A673 (cell line): ENCODE data around the gene R3HDM4.

Source experiments
- EZH2 ChIP-seq: fragments of 200-600 bp; sonication (generic); IDR thresholded peaks from 2 replicates; pipeline ENCODE4 v1.6.1; 2017; ENCODE audit warnings: borderline replicate concordance, low read depth, mild to moderate bottlenecking, mixed read lengths, antibody characterized with exemption, low read length; ENCODE audit not compliant: poor library complexity, severe bottlenecking
- TF ChIP-seq, protein P1 (sequence below): fragments of 300-800, 200-600 bp; sonication (generic); conservative IDR thresholded peaks from 2 replicates; pipeline ENCODE4 v1.5.1; 2017; ENCODE audit warnings: low read depth, mild to moderate bottlenecking, antibody characterized with exemption, low read length, moderate library complexity, mixed read lengths

GRCh38 chr19:956766-957440 lies 43.9 kb upstream of the R3HDM4 start:
- TF ChIP-seq, protein P1, sequence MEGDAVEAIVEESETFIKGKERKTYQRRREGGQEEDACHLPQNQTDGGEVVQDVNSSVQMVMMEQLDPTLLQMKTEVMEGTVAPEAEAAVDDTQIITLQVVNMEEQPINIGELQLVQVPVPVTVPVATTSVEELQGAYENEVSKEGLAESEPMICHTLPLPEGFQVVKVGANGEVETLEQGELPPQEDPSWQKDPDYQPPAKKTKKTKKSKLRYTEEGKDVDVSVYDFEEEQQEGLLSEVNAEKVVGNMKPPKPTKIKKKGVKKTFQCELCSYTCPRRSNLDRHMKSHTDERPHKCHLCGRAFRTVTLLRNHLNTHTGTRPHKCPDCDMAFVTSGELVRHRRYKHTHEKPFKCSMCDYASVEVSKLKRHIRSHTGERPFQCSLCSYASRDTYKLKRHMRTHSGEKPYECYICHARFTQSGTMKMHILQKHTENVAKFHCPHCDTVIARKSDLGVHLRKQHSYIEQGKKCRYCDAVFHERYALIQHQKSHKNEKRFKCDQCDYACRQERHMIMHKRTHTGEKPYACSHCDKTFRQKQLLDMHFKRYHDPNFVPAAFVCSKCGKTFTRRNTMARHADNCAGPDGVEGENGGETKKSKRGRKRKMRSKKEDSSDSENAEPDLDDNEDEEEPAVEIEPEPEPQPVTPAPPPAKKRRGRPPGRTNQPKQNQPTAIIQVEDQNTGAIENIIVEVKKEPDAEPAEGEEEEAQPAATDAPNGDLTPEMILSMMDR = no peak
- no peak for TF ChIP-seq EZH2
